ENCODE measurements around the gene DPP6. TPM values are rescaled to one million over a fixed set of nuclear protein-coding genes. Genes with fewer than 3 reads are reported as not detected.

DPP6 gene
- total RNA-seq, 1 experiment from 2014 or later = not detected

DNA sequence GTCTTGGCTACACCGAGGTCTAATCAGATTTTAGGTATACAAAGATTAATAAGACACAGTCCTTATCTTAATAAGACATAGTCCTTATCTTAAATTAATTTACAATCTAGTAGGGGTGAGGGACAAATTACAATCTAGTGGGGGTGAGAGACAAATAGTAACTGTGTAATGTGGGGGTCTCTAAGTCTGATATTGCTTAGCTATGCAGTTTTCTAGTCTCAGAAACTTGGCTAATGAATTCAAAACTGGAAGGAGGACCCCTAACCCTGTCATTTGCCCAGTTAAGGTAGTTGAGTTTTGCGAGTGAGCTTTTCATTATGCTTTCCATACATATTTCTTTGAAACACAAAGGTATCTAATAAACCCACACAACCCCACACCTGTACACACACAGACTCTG, 136.1 kb downstream of the DPP6 start:
- TF ChIP-seq ZNF263 (CRISPR knock-in tag; IDR thresholded peaks at IDR 0.05; ENCODE audit: low read depth) (no peak), NFYB (CRISPR knock-in tag; conservative IDR thresholded peaks at IDR 0.05; ENCODE audit: low read depth) (no peak), JAZF1 (CRISPR knock-in tag; IDR thresholded peaks at IDR 0.05) (no peak), PRRX2 (CRISPR knock-in tag; IDR thresholded peaks at IDR 0.05) (no peak), ETV6 (CRISPR knock-in tag; IDR thresholded peaks at IDR 0.05) (no peak), EMX1 (CRISPR knock-in tag; IDR thresholded peaks at IDR 0.05) (no peak), FOXK1 (CRISPR knock-in tag; IDR thresholded peaks at IDR 0.05) (no peak), ZNF423 (CRISPR knock-in tag; IDR thresholded peaks at IDR 0.05) (no peak), NR3C1 (CRISPR knock-in tag; conservative IDR thresholded peaks at IDR 0.05; ENCODE audit: low read depth) (no peak), FOXJ3 (CRISPR knock-in tag; IDR thresholded peaks at IDR 0.05; ENCODE audit: borderline replicate concordance) (no peak)
- TF ChIP-seq, protein P1, sequence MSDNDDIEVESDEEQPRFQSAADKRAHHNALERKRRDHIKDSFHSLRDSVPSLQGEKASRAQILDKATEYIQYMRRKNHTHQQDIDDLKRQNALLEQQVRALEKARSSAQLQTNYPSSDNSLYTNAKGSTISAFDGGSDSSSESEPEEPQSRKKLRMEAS (CRISPR knock-in tag; IDR thresholded peaks at IDR 0.05) = no peak
- TF ChIP-seq, protein P2, sequence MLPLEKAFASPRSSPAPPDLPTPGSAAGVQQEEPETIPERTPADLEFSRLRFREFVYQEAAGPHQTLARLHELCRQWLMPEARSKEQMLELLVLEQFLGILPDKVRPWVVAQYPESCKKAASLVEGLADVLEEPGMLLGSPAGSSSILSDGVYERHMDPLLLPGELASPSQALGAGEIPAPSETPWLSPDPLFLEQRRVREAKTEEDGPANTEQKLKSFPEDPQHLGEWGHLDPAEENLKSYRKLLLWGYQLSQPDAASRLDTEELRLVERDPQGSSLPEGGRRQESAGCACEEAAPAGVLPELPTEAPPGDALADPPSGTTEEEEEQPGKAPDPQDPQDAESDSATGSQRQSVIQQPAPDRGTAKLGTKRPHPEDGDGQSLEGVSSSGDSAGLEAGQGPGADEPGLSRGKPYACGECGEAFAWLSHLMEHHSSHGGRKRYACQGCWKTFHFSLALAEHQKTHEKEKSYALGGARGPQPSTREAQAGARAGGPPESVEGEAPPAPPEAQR (CRISPR knock-in tag; IDR thresholded peaks at IDR 0.05) = no peak
- no peak overlapping the region for H3K27ac Mint-ChIP-seq
- peaks cover 83% of the 10 kb centered on the region for H3K36me3 Mint-ChIP-seq
- DNase-seq (ENCODE audit: low spot score) (no peak), ATAC-seq (no peak)
- H3K9me3 Mint-ChIP-seq = peaks cover 88% of the 10 kb centered on the region
- ChIA-PET CTCF (no interaction called here), POLR2A (no interaction called here)
- H3K4me1 Mint-ChIP-seq = no peaks in the 10 kb centered on the region
- no peak overlapping the region for H3K4me3 Mint-ChIP-seq
- H3K27me3 Mint-ChIP-seq (ENCODE audit: low read depth) = peaks cover 14% of the 10 kb centered on the region

DNA sequence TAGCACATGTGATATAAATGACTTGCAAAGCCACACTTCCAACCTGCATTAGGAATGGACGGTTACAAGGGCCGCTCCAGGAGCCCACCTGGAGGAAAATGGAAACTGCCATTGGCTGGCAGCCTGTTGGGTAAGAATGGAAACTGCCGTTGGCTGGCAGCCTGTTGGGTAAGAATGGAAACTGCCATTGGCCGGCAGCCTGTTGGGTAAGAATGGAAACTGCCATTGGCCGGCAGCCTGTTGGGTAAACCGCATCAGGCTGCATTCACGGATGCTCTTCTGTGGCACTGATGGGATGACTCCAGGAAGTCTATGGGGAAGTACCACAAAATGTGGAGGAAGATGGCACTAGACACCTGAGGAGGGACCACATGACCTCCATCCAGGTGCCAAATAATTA, 143.1 kb downstream of the DPP6 start:
- TF ChIP-seq GTF2I (CRISPR knock-in tag; conservative IDR thresholded peaks at IDR 0.05) (no peak), ZBTB21 (CRISPR knock-in tag; IDR thresholded peaks at IDR 0.05; ENCODE audit: borderline replicate concordance) (no peak)
- TF ChIP-seq, protein P3, sequence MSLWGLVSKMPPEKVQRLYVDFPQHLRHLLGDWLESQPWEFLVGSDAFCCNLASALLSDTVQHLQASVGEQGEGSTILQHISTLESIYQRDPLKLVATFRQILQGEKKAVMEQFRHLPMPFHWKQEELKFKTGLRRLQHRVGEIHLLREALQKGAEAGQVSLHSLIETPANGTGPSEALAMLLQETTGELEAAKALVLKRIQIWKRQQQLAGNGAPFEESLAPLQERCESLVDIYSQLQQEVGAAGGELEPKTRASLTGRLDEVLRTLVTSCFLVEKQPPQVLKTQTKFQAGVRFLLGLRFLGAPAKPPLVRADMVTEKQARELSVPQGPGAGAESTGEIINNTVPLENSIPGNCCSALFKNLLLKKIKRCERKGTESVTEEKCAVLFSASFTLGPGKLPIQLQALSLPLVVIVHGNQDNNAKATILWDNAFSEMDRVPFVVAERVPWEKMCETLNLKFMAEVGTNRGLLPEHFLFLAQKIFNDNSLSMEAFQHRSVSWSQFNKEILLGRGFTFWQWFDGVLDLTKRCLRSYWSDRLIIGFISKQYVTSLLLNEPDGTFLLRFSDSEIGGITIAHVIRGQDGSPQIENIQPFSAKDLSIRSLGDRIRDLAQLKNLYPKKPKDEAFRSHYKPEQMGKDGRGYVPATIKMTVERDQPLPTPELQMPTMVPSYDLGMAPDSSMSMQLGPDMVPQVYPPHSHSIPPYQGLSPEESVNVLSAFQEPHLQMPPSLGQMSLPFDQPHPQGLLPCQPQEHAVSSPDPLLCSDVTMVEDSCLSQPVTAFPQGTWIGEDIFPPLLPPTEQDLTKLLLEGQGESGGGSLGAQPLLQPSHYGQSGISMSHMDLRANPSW (CRISPR knock-in tag; conservative IDR thresholded peaks at IDR 0.05; ENCODE audit: low read depth) = no peak
- no peak overlapping the region for H3K4me3 Mint-ChIP-seq
- peaks cover 84% of the 10 kb centered on the region for H3K36me3 Mint-ChIP-seq
- no peak for DNase-seq (ENCODE audit: low spot score)
- POLR2A ChIA-PET = no interaction called here
- CTCF ChIA-PET = no interaction called here
- no peak for ATAC-seq
- H3K9me3 Mint-ChIP-seq = peaks cover 83% of the 10 kb centered on the region
- H3K4me1 Mint-ChIP-seq = no peaks in the 10 kb centered on the region
- no peak overlapping the region for H3K27ac Mint-ChIP-seq
- peaks cover 12% of the 10 kb centered on the region for H3K27me3 Mint-ChIP-seq (ENCODE audit: low read depth)

DNA sequence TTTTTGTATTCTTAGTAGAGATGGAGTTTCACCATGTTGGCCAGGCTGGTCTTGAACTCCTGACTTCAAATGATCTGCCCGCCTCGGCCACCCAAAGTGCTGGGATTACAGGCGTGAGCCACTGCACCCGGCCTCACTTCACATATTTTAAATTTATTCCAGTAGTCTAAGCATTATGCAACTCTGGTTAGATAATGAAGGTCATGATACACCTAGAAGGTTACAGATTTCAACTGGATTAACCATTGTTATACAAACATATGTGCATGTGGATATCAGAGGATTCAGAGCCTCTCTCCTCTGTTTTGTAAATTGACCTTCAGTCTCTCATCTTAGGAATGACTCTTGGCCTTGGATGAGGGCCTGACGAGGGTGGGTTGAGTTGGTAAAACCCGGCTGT, 146.3 kb downstream of the DPP6 start:
- no peak for TF ChIP-seq JAZF1 (CRISPR knock-in tag; IDR thresholded peaks at IDR 0.05)
- TF ChIP-seq, protein P4, sequence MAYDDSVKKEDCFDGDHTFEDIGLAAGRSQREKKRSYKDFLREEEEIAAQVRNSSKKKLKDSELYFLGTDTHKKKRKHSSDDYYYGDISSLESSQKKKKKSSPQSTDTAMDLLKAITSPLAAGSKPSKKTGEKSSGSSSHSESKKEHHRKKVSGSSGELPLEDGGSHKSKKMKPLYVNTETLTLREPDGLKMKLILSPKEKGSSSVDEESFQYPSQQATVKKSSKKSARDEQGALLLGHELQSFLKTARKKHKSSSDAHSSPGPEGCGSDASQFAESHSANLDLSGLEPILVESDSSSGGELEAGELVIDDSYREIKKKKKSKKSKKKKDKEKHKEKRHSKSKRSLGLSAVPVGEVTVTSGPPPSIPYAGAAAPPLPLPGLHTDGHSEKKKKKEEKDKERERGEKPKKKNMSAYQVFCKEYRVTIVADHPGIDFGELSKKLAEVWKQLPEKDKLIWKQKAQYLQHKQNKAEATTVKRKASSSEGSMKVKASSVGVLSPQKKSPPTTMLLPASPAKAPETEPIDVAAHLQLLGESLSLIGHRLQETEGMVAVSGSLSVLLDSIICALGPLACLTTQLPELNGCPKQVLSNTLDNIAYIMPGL (CRISPR knock-in tag; IDR thresholded peaks at IDR 0.05) = no peak
- TF ChIP-seq, protein P5, sequence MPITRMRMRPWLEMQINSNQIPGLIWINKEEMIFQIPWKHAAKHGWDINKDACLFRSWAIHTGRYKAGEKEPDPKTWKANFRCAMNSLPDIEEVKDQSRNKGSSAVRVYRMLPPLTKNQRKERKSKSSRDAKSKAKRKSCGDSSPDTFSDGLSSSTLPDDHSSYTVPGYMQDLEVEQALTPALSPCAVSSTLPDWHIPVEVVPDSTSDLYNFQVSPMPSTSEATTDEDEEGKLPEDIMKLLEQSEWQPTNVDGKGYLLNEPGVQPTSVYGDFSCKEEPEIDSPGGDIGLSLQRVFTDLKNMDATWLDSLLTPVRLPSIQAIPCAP (CRISPR knock-in tag; IDR thresholded peaks at IDR 0.05) = no peak
- no peak for TF ChIP-seq NFE2L1 (CRISPR knock-in tag; IDR thresholded peaks at IDR 0.05)
- TF ChIP-seq, protein P6, sequence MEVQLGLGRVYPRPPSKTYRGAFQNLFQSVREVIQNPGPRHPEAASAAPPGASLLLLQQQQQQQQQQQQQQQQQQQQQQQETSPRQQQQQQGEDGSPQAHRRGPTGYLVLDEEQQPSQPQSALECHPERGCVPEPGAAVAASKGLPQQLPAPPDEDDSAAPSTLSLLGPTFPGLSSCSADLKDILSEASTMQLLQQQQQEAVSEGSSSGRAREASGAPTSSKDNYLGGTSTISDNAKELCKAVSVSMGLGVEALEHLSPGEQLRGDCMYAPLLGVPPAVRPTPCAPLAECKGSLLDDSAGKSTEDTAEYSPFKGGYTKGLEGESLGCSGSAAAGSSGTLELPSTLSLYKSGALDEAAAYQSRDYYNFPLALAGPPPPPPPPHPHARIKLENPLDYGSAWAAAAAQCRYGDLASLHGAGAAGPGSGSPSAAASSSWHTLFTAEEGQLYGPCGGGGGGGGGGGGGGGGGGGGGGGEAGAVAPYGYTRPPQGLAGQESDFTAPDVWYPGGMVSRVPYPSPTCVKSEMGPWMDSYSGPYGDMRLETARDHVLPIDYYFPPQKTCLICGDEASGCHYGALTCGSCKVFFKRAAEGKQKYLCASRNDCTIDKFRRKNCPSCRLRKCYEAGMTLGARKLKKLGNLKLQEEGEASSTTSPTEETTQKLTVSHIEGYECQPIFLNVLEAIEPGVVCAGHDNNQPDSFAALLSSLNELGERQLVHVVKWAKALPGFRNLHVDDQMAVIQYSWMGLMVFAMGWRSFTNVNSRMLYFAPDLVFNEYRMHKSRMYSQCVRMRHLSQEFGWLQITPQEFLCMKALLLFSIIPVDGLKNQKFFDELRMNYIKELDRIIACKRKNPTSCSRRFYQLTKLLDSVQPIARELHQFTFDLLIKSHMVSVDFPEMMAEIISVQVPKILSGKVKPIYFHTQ (CRISPR knock-in tag; IDR thresholded peaks at IDR 0.05) = no peak
- TF ChIP-seq, protein P7, sequence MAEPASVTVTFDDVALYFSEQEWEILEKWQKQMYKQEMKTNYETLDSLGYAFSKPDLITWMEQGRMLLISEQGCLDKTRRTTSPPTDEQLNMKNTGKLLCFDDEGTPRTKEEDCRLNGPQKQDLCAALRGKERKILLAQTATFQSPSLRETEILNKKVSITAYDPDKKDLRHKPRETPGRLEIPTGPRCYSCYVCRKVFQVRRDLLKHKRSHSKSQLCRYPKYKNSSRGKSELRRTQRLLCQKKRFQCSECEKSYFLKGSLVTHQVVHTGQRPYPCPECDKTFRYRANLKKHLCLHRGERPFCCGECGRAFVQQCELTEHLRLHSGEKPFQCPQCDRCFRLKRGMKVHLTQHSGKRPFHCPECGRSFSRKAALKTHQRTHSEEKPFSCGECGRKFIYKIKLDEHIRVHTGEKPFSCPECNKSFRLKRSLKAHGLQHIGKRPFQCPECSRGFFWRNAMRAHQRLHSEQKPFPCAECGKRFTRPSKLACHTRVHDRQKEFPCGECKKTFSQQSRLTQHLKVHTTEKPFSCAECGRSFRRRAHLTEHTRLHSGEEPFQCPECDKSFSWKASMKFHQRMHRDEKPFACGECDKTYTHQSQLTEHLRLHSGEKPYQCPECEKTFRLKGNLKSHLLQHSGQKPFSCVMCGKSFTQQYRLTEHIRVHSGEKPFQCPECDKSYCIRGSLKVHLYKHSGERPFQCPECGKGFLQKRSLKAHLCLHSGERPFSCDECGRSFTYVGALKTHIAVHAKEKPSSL (CRISPR knock-in tag; conservative IDR thresholded peaks at IDR 0.05) = no peak
- TF ChIP-seq ZBTB21 (CRISPR knock-in tag; IDR thresholded peaks at IDR 0.05; ENCODE audit: borderline replicate concordance) = no peak
- TF ChIP-seq HMGA2 (CRISPR knock-in tag; IDR thresholded peaks at IDR 0.05) = no peak
- Mint-ChIP-seq H3K4me1 (no peaks in the 10 kb centered on the region), H3K27me3 (ENCODE audit: low read depth) (peaks cover 3% of the 10 kb centered on the region), H3K36me3 (peaks cover 84% of the 10 kb centered on the region), H3K9me3 (peaks cover 82% of the 10 kb centered on the region), H3K27ac (no peak overlapping the region), H3K4me3 (no peak overlapping the region)
- CTCF ChIA-PET = no interaction called here
- ATAC-seq = no peak
- DNase-seq (ENCODE audit: low spot score) = no peak
- POLR2A ChIA-PET = no interaction called here
